Esophagus squamous epithelium (tissue), 5 donors: ENCODE results near the gene AGFG1. TPM values are rescaled to one million over a fixed set of nuclear protein-coding genes. Genes with fewer than 3 reads are reported as not detected.
A peak's percentile ranks its signal among the peaks of the same experiment; 100 is the strongest.

Source experiments
- DNase-seq: peaks from one replicate; lab custom pipeline; 2025; lab: John Stamatoyannopoulos, UW
- H3K27ac ChIP-seq, 4 donors: fragments of 200-600 bp; sonication (generic); one replicate each; pipeline ENCODE4 v1.5.1; 2016 to 2019; ENCODE audit warnings: mild to moderate bottlenecking in 1 of 4
- H3K27me3 ChIP-seq, 4 donors: fragments of 200-600 bp; sonication (generic); 1 replicate in 3 of 4; 2 replicates in 1 of 4; pipeline versions ENCODE4 v1.5.1 to v1.6.0; 2017 to 2021; ENCODE audit warnings: antibody characterized with exemption in 1 of 4
- H3K36me3 ChIP-seq, 3 donors: fragments of 200-600 bp; sonication (generic); one replicate each; pipeline ENCODE4 v1.5.1; 2016 to 2019
- H3K4me1 ChIP-seq, 3 donors: fragments of 200-600 bp; sonication (generic); one replicate each; pipeline ENCODE4 v1.5.1; 2017 to 2019
- H3K4me3 ChIP-seq, 4 donors: fragments of 200-600 bp; sonication (generic); 1 replicate in 3 of 4; 2 replicates in 1 of 4; pipeline ENCODE4 v1.5.1; 2016 to 2019; ENCODE audit warnings: mild to moderate bottlenecking in 2 of 4, moderate library complexity in 1 of 4
- H3K9me3 ChIP-seq, 3 donors: fragments of 200-600 bp; sonication (generic); one replicate each; pipeline ENCODE4 v1.5.1; 2016 to 2019
- CTCF ChIP-seq, 6 experiments: fragments of 450-650 bp in 4 of 6; fragments of 200-600 bp in 2 of 6; sonication (generic) in 2 of 6; IDR thresholded peaks; one replicate each; pipeline ENCODE4 v1.5.1; 2016 to 2019; ENCODE audit warnings: antibody characterized with exemption in 6 of 6, mild to moderate bottlenecking in 4 of 6, moderate library complexity in 4 of 6
- POLR2A ChIP-seq, 4 donors: fragments of 450-650 bp; IDR thresholded peaks; one replicate each; pipeline ENCODE4 v1.6.1; 2017; ENCODE audit warnings: antibody characterized with exemption in 4 of 4, mild to moderate bottlenecking in 4 of 4, moderate library complexity in 3 of 4
- WGBS, 2 donors: methylation state at CpG; one replicate each; pipeline ENCODE4 v1.1.5; 2018; 5-methylcytosine and 5-hydroxymethylcytosine counted together
- intact Hi-C: fragments of 100-400 bp; cut with DNase I; formaldehyde crosslinking; loops from one replicate; pipeline ENCODE4 v1.15.0; 2022
- total RNA-seq, 4 donors: library from RNA; depleted of rRNA; stranded (reverse); fragments of >200 nt; gene quantifications; one replicate each; pipeline ENCODE4 v1.1.0, GENCODE V29; 2016
- donor health status: DM: yes; HTN: yes; CAD: no.

AGFG1 gene
- total RNA-seq, 4 donors from 2014 or later = 31.3 to 78.4 (median 66.6) TPM

GRCh38 chr2:227473806-227474205, 1.9 kb downstream of the AGFG1 start:
- Histone ChIP-seq H3K27ac (peak overlapping the region in 1 of 4 donors; percentile 97), H3K36me3 (no peaks in the 10 kb centered on the region), H3K4me1 (peaks cover 0 to 56% (median 15%) of the 10 kb centered on the region in 3 donors), H3K9me3 (no peaks in the 10 kb centered on the region), H3K4me3 (peak overlapping the region; percentile 71 to 97 (median 89)), H3K27me3 (no peaks in the 10 kb centered on the region)
- intact Hi-C loops = no loop called here
- DNase-seq = no peak
- 16 to 27% methylated on average over 2 of the region's 2 CpGs for WGBS, 2 donors
- no peak for TF ChIP-seq CTCF (IDR thresholded peaks at IDR 0.05)
- no peak for TF ChIP-seq POLR2A (IDR thresholded peaks at IDR 0.05)

GRCh38 chr2:227474410-227474809, 2.5 kb downstream of the AGFG1 start:
- no peak for DNase-seq
- Histone ChIP-seq H3K4me1 (peaks cover 0 to 62% (median 15%) of the 10 kb centered on the region in 3 donors), H3K27me3 (no peaks in the 10 kb centered on the region), H3K9me3 (no peaks in the 10 kb centered on the region), H3K4me3 (peak overlapping the region in 1 of 4 donors; percentile 89), H3K36me3 (no peaks in the 10 kb centered on the region), H3K27ac (no peak overlapping the region)
- intact Hi-C loops = no loop called here
- WGBS, 2 donors = 34 to 36% methylated on average over 3 of the region's 3 CpGs
- no peak for TF ChIP-seq CTCF (IDR thresholded peaks at IDR 0.05)
- TF ChIP-seq POLR2A (IDR thresholded peaks at IDR 0.05) = no peak

- Histone ChIP-seq H3K4me3 (no peak overlapping the region), H3K36me3 (no peaks in the 10 kb centered on the region), H3K9me3 (no peaks in the 10 kb centered on the region), H3K27me3 (no peaks in the 10 kb centered on the region), H3K27ac (no peak overlapping the region), H3K4me1 (peaks cover 0 to 71% (median 20%) of the 10 kb centered on the region in 3 donors)
- DNase-seq = no peak
- intact Hi-C loops = no loop called here
- 88 to 89% methylated on average over 4 of the region's 4 CpGs for WGBS, 2 donors
- TF ChIP-seq CTCF (IDR thresholded peaks at IDR 0.05) = no peak
- TF ChIP-seq POLR2A (IDR thresholded peaks at IDR 0.05) = no peak
Observed at GRCh38 chr2:227477291-227477690, 5.3 kb downstream of the AGFG1 start.

- no peak overlapping the region for H3K27ac ChIP-seq
- H3K4me3 ChIP-seq = no peak overlapping the region
- no peaks in the 10 kb centered on the region for H3K27me3 ChIP-seq
- H3K4me1 ChIP-seq = peaks cover 3 to 69% (median 18%) of the 10 kb centered on the region in 3 donors
- TF ChIP-seq CTCF (IDR thresholded peaks at IDR 0.05) = peak in 3 of 6 experiments; percentile 7 to 26 (median 23)
- no peak for TF ChIP-seq POLR2A (IDR thresholded peaks at IDR 0.05)
- intact Hi-C loops = no loop called here
- 59 to 63% methylated on average over 2 of the region's 2 CpGs for WGBS, 2 donors
- peaks cover 0 to under 1% (median 0%) of the 10 kb centered on the region in 3 donors for H3K9me3 ChIP-seq
- no peak for DNase-seq
- no peaks in the 10 kb centered on the region for H3K36me3 ChIP-seq
Observed at GRCh38 chr2:227479865-227480475, 8.0 kb downstream of the AGFG1 start.

- Histone ChIP-seq H3K27ac (no peak overlapping the region), H3K9me3 (peaks cover 0 to 6% (median 4%) of the 10 kb centered on the region in 3 donors), H3K27me3 (no peaks in the 10 kb centered on the region), H3K4me1 (peaks cover 3 to 63% (median 18%) of the 10 kb centered on the region in 3 donors), H3K36me3 (no peaks in the 10 kb centered on the region), H3K4me3 (no peak overlapping the region)
- no peak for DNase-seq
- TF ChIP-seq POLR2A (IDR thresholded peaks at IDR 0.05) = no peak
- TF ChIP-seq CTCF (IDR thresholded peaks at IDR 0.05) = no peak
- intact Hi-C loops = no loop called here
- 61 to 85% methylated on average over 2 of the region's 2 CpGs for WGBS, 2 donors
Observed at GRCh38 chr2:227480528-227480927, 8.6 kb downstream of the AGFG1 start.
